Measurements from ENCODE around the gene BIRC7.

The BIRC7 gene

DNA sequence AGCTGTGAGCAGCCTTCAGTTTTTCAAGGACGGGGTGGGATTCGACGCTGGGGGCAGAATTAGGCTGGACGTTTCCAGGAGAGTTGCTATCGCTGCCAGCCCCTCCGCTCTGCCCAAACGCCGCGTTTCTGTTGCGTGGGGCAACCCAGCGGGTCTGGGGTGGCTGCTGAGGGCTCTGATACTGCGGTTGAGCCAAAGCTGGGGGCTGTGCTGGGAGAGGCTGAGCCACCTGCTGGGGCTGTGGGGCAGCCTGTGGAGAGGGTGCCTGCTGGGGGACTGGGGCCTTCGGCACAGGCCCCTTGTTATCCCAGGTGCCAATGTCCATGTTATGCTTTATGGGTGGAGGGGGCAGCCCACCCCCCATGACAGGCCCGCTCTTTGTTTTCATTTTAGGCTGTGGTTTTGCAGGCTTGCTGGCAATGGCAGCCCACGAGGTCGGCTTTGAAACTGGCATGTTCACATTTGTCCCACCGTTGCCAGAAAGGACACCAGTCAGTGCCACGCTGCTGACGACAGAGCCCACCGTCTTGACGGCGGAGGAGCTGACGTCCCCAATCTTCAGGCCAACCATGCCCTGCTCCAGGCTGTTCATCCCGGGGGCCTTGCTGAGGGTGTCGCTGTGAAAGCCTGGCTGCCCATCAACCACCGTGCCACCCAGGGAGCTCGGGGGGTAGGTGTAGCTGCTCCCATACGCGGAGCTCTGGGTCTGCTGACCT is 32.7 kb upstream of the BIRC7 start:
- ChIA-PET POLR2A (no interaction called here), CTCF (interaction anchor here (1.1 to 3.0 kb wide), 4 partner anchors 11 to 107 kb away, joined by 3 to 17 read pairs (median 4); no protein-coding TSS in a partner anchor)
- DNase-seq (ENCODE audit: low read depth, low spot score), result no peak
- H3K4me3 ChIP-seq (ENCODE audit: low read depth, low read length), result no peak overlapping the region
- TF ChIP-seq, protein P1, sequence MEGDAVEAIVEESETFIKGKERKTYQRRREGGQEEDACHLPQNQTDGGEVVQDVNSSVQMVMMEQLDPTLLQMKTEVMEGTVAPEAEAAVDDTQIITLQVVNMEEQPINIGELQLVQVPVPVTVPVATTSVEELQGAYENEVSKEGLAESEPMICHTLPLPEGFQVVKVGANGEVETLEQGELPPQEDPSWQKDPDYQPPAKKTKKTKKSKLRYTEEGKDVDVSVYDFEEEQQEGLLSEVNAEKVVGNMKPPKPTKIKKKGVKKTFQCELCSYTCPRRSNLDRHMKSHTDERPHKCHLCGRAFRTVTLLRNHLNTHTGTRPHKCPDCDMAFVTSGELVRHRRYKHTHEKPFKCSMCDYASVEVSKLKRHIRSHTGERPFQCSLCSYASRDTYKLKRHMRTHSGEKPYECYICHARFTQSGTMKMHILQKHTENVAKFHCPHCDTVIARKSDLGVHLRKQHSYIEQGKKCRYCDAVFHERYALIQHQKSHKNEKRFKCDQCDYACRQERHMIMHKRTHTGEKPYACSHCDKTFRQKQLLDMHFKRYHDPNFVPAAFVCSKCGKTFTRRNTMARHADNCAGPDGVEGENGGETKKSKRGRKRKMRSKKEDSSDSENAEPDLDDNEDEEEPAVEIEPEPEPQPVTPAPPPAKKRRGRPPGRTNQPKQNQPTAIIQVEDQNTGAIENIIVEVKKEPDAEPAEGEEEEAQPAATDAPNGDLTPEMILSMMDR (IDR thresholded peaks at IDR 0.05; ENCODE audit: insufficient read depth, low read length, missing control alignments), result no peak

DNA sequence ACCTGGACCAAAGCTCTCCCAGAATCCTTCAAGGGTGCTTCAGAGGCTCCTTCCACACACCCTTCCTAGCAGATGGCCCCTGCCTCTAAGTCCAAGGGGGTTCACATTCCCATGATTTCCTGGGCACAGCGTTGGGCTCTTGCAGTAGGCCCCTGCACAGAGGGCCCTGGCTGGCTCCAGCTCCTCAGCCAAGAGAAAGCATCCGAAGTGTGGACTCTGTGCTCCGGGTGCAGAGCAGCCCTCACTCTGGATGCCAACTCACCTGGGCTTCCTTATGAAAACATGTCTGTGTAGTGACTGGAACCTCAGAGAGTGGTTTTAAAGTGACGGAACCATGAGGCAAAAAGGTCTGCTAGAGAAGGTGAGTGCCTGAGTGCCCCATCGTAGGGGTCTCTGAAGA is 31.3 kb upstream of the BIRC7 start:
- DNase-seq (ENCODE audit: low read depth, low spot score), result no peak
- ChIA-PET CTCF (interaction anchor here (1.1 to 3.0 kb wide), 4 partner anchors 10 to 106 kb away, joined by 3 to 17 read pairs (median 6); no protein-coding TSS in a partner anchor), POLR2A (interaction anchor here (0.6 kb wide), 1 partner anchor 10 kb away, joined by 4 read pairs; no protein-coding TSS in a partner anchor)
- TF ChIP-seq, protein P1 (IDR thresholded peaks at IDR 0.05; ENCODE audit: insufficient read depth, low read length, missing control alignments), result no peak
- H3K4me3 ChIP-seq (ENCODE audit: low read depth, low read length), result no peak overlapping the region

DNA sequence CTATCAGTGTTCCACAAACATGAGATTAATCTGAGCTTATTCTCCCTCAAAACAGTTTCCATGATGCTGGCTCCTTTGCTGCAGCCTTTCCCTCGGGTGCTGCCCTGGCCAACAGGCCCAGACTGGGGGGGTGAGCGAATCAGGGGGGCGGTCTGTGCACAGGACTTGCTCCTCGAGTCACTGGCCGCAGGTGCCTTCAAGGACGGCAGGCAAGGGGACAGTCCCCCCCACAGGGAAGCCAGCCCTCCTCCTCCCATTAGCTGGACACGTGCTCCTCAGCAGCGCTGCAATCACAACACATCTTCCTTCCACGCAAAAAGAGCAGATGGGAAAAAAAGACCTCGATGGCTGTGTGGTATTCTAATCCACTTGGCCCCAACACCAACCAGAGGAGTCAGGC is 29.8 kb upstream of the BIRC7 start:
- POLR2A ChIA-PET, result no interaction called here

DNA sequence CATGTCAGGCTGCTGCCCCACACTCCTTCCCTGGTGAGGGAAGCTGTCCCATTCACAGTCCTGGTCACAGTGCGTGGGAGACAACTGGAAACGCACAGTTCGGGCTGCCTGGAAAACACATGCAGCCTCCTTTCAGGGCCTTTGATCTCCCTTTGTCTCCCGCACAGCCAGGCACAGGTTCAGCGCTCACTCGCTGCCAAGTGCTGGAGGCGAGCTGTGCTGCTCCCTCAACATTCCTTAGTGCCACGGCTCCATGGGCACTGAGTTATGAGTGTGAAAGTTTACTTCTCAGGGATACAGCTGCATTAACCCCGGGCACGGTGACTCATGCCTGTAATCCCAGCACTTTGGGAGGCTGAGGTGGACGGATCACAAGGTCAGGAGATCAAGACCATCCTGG is 28.8 kb upstream of the BIRC7 start:
- H3K4me3 ChIP-seq (ENCODE audit: low read depth, low read length), result no peak overlapping the region
- TF ChIP-seq, protein P1 (IDR thresholded peaks at IDR 0.05; ENCODE audit: insufficient read depth, low read length, missing control alignments), result no peak
- ChIA-PET CTCF (interaction anchor here (1.0 to 1.1 kb wide), 2 partner anchors 12 to 16 kb away, joined by 3 to 4 read pairs; no protein-coding TSS in a partner anchor), POLR2A (interaction anchor here (0.6 kb wide), 1 partner anchor 10 kb away, joined by 3 read pairs; no protein-coding TSS in a partner anchor)
- no peak for DNase-seq (ENCODE audit: low read depth, low spot score)

More for the DNA sequence above, 29.8 kb upstream of the BIRC7 start:
- TF ChIP-seq, protein P1 (IDR thresholded peaks at IDR 0.05; ENCODE audit: insufficient read depth, low read length, missing control alignments), result no peak
- no peak overlapping the region for H3K4me3 ChIP-seq (ENCODE audit: low read depth, low read length)
- no peak for DNase-seq (ENCODE audit: low read depth, low spot score)
- CTCF ChIA-PET, result interaction anchor here (1.7 kb wide), 1 partner anchor 9 kb away, joined by 8 read pairs; no protein-coding TSS in a partner anchor

DNA sequence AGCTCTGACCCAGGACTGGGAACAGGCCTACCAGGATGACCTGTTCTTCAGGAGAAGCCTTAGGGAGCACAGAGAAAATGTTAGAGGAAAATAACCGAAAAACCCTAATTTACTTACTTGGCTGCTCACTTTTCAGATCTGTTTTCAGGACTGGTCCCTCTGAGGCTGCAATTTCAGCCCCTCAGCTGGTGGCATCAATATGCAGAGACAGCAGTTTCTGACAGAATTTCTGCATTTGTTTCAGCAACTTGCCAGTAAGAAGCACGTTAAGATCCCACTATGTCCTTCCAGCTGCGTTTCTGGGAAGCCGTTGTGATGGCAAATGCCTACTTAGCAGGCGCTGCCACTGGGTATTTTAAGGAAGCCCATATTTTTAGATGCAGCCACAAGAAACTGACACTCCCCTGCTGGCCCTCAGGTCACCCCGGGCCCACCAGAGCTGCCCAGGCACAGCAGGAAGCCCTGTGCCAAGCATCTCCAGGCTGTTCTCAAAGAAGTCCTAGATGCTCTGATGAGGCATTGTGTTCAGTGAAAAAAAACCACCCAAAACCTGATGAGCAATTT is 27.3 kb upstream of the BIRC7 start:
- ChIA-PET POLR2A (no interaction called here), CTCF (interaction anchor here (1.4 to 2.5 kb wide), 2 partner anchors 15 to 84 kb away, joined by 3 to 22 read pairs; no protein-coding TSS in a partner anchor)
- H3K4me3 ChIP-seq (ENCODE audit: low read depth, low read length), result no peak overlapping the region
- no peak for DNase-seq (ENCODE audit: low read depth, low spot score)
- TF ChIP-seq, protein P1 (IDR thresholded peaks at IDR 0.05; ENCODE audit: insufficient read depth, low read length, missing control alignments), result no peak

DNA sequence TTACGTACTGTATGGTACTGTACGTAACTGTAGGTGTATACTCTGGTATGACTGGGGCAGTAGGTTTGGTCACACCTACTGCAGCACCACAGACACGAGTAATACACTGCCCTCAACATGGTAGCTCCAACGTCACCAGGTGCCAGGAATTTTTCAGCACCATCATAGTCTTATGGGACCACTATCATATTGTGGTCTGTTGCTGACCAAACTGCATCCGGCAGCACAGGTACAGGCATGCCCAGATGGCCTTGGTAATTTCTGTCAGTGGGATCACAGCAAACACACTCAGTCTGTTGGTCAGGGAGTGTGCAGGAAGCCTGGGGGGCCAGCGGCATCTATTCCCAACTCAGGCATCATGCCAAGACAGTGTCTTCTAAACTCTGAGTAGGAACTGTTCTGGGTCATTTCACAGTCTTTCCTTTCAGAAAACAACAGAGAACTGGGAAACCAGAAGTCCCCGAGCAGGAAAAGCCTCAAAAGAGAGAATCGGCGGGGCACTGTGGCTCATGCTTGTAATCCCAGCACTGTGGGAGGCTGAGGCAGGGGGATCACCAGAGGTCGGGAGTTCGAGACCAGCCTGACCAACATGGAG is 25.6 kb upstream of the BIRC7 start:
- no peak for DNase-seq (ENCODE audit: low read depth, low spot score)
- ChIA-PET POLR2A (no interaction called here), CTCF (interaction anchor here (1.1 to 2.5 kb wide), 3 partner anchors 13 to 82 kb away, joined by 3 to 22 read pairs (median 3); no protein-coding TSS in a partner anchor)
- no peak overlapping the region for H3K4me3 ChIP-seq (ENCODE audit: low read depth, low read length)
- TF ChIP-seq, protein P1 (IDR thresholded peaks at IDR 0.05; ENCODE audit: insufficient read depth, low read length, missing control alignments), result no peak
